HL-60/S4 treated with phorbol 12-myristate 13-acetate at 8.2 ng/mL for 4 days and 3 days (cell line): ENCODE measurements around the gene SCRT2.

Experiments
- in situ Hi-C: fragments of 300-500 bp; cut with MboI; formaldehyde crosslinking; loops from 2 replicates; pipeline ENCODE4 v1.15.0; 2022; ENCODE audit warnings: low sequenced_read_pairs

The SCRT2 gene

GRCh38 chr20:673603-674001 is 2.0 kb downstream of the SCRT2 start:
- in situ Hi-C loops = no loop called here

- in situ Hi-C loops = no loop called here
Observed at GRCh38 chr20:672963-673602, 2.5 kb downstream of the SCRT2 start.

- in situ Hi-C loops = no loop called here
Observed at GRCh38 chr20:671252-672030, 4.2 kb downstream of the SCRT2 start.

GRCh38 chr20:669573-669972 is 6.0 kb downstream of the SCRT2 start:
- in situ Hi-C loops = no loop called here

- in situ Hi-C loops = no loop called here
Observed at GRCh38 chr20:668638-669037, 7.0 kb downstream of the SCRT2 start.

GRCh38 chr20:668050-668449 is 7.6 kb downstream of the SCRT2 start:
- in situ Hi-C loops = no loop called here

GRCh38 chr20:667351-668034 is 8.1 kb downstream of the SCRT2 start:
- in situ Hi-C loops = no loop called here

GRCh38 chr20:666877-667276 is 8.7 kb downstream of the SCRT2 start:
- in situ Hi-C loops = no loop called here

GRCh38 chr20:665276-665675 is 10.3 kb downstream of the SCRT2 start:
- in situ Hi-C loops = no loop called here

- in situ Hi-C loops = no loop called here
Observed at GRCh38 chr20:664576-664975, 11.0 kb downstream of the SCRT2 start.

GRCh38 chr20:664151-664550 is 11.5 kb downstream of the SCRT2 start:
- in situ Hi-C loops = no loop called here

GRCh38 chr20:663315-664090 is 12.1 kb downstream of the SCRT2 start:
- in situ Hi-C loops = no loop called here

GRCh38 chr20:662277-663192 is 13.1 kb downstream of the SCRT2 start:
- in situ Hi-C loops = no loop called here

- in situ Hi-C loops = no loop called here
Observed at GRCh38 chr20:661474-662270, 13.9 kb downstream of the SCRT2 start.

GRCh38 chr20:658731-659291 is 16.8 kb downstream of the SCRT2 start:
- in situ Hi-C loops = no loop called here

- in situ Hi-C loops = no loop called here
Observed at GRCh38 chr20:658202-658601, 17.4 kb downstream of the SCRT2 start.

- in situ Hi-C loops = no loop called here
Observed at GRCh38 chr20:655726-656624, 19.6 kb downstream of the SCRT2 start.

GRCh38 chr20:654417-654750 is 21.2 kb downstream of the SCRT2 start:
- in situ Hi-C loops = no loop called here
